Coronary artery (tissue), 2 donors: ENCODE measurements around the gene PIGT.

Experiments
- DNase-seq: peaks from one replicate; pipeline ENCODE4 v3.0.0-alpha.2; 2017; ENCODE audit warnings: low spot score
- H3K27ac ChIP-seq, 2 donors: fragments of 200-600 bp; sonication (generic); one replicate each; pipeline ENCODE4 v1.5.1; 2016 to 2019
- H3K4me3 ChIP-seq: fragments of 200-600 bp; sonication (generic); 2 replicates; pipeline ENCODE4 v1.5.1; 2016; ENCODE audit warnings: mild to moderate bottlenecking, moderate library complexity
- TF ChIP-seq, protein P1 (sequence below): fragments of 200-600 bp; sonication (generic); IDR thresholded peaks from one replicate; pipeline ENCODE4 v1.5.1; 2019; ENCODE audit warnings: antibody characterized with exemption

The PIGT gene

DNA sequence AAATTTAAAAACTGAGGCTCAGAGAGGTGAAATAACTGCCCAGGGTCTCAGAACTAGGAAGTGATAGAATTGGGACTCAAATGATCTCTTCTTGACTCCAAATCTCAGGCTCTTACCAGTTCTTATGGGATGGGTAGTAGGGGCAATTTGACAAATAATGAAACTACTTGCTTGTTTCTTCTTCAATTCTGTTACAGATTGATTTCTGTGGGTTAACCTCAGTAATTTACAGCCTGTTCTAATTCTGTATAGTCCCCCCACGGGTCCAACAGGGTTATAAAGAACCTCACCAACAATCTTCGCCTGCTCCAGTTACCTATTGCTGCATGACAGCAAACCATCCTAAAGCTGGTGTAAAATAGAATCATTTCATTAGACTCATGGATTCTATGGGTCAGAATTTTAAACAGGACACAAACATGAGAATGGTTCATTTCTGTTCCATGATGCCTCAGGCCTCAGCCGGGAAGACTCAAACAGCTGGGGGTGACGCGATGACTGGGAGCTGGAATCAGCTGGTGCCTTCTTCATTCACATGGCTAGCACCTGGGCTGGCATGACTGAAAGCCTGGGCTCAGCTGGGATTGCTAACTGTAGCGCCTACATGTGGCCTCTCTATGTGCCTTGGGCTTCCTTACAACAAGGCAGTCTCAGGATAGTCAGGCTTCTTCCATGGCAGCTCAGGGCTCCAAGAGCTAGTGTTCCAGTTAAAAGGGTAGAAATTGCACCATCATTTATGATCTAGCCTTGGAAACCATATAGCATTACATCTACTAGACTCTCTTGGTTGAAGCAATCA is 47.0 kb downstream of the PIGT start:
- TF ChIP-seq, protein P1, sequence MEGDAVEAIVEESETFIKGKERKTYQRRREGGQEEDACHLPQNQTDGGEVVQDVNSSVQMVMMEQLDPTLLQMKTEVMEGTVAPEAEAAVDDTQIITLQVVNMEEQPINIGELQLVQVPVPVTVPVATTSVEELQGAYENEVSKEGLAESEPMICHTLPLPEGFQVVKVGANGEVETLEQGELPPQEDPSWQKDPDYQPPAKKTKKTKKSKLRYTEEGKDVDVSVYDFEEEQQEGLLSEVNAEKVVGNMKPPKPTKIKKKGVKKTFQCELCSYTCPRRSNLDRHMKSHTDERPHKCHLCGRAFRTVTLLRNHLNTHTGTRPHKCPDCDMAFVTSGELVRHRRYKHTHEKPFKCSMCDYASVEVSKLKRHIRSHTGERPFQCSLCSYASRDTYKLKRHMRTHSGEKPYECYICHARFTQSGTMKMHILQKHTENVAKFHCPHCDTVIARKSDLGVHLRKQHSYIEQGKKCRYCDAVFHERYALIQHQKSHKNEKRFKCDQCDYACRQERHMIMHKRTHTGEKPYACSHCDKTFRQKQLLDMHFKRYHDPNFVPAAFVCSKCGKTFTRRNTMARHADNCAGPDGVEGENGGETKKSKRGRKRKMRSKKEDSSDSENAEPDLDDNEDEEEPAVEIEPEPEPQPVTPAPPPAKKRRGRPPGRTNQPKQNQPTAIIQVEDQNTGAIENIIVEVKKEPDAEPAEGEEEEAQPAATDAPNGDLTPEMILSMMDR, result no peak
- H3K27ac ChIP-seq, result no peak overlapping the region
- no peak overlapping the region for H3K4me3 ChIP-seq
- no peak for DNase-seq

DNA sequence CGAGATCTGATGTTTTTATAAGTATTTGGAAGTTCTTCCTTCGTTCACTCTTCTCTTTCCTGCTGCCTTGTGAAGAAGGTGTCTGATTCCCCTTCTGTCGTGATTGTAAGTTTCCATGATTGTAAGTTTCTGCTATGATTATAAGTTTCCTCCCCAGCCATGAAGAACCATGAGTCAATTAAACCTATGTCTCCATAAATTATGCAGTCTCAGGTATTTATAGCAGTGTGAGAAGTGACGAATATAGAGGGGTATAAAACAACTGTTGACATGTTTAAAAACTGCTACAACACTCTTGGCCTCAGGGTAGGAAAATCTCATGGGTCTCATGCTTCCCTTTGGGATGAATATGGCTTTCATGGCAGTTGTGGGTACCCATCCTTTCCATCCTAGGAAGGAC is 47.8 kb downstream of the PIGT start:
- DNase-seq, result no peak
- Histone ChIP-seq H3K27ac (no peak overlapping the region), H3K4me3 (no peak overlapping the region)
- TF ChIP-seq, protein P1, result no peak

DNA sequence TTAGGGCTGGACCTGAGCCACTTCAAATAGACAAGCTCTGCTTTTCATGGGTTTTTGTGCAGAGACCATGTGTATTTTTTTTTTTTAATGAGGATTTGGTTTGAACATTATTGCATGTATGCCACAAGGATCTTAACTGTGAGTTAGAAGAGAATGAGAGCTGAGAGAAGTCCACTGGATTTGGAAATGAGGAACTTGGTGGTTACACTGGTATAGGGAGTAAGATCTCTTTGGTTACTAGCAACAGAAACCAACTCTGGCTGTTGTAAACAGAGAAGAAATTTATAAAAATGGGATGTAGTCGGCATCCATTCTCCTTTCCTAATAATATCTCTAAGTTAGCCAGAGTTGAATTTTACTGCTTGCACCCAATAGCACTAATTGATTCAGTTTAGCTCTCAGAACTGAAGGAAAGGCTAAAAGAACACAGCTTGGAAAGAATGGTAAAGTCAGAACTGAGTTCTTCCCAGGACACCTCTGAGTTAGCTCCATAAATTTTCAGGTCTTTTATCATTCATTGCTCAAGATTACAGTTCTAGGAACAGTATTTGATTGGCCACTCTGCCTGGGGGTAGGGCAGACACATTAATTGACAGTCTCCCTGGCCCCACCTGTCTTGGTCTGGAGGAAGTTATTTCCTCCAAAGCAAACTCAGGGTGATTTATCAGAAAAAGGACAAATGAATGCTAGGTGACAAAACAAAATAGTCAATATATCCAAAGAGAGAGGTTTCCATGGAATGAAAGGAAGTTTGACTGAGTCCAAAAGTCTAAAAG is 49.7 kb downstream of the PIGT start:
- H3K27ac ChIP-seq, result no peak overlapping the region
- DNase-seq, result no peak
- TF ChIP-seq, protein P1, result no peak
- no peak overlapping the region for H3K4me3 ChIP-seq

DNA sequence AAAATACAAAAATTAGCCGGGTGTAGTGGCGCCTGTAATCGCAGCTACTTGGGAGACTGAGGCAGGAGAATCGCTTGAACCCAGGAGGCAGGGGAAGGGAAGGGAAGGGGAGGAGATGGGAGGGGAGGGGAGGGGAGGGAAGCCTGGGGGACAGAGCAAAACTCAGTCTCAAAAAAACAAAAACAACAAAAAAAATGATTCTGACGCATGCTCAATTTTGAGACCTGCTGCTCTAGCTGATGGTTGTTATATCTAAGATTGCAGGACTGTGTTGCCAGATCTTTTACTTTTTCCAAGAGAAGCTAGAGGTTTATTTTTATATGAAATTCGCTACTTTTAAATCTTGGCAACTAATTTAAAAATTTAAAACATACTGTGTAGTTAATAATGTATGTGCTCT is 51.2 kb downstream of the PIGT start:
- no peak overlapping the region for H3K27ac ChIP-seq

DNA sequence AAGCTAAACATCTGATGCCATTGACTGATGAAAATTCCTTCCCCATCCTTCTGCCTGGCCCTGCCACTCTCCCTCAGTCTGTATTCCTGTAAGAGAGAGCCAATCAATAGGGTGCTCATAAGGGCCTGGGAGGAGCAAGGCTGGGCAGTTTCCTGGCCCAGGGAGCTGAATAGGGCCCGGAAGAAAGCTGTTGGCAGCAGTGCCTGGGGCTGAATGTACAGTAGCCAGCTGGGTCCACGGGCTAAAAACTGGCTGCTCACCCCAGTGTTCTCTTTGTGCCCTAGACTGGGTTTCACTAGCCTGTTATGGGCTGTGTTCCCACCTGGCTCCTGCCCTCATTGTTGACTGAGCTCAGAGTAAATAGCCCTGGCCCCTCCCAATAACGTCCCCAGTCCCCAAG is 51.9 kb downstream of the PIGT start:
- Histone ChIP-seq H3K4me3 (no peak overlapping the region), H3K27ac (no peak overlapping the region)
- TF ChIP-seq, protein P1, result no peak
- no peak for DNase-seq

More for the DNA sequence above, 51.2 kb downstream of the PIGT start:
- DNase-seq, result no peak
- no peak overlapping the region for H3K4me3 ChIP-seq
- TF ChIP-seq, protein P1, result no peak

DNA sequence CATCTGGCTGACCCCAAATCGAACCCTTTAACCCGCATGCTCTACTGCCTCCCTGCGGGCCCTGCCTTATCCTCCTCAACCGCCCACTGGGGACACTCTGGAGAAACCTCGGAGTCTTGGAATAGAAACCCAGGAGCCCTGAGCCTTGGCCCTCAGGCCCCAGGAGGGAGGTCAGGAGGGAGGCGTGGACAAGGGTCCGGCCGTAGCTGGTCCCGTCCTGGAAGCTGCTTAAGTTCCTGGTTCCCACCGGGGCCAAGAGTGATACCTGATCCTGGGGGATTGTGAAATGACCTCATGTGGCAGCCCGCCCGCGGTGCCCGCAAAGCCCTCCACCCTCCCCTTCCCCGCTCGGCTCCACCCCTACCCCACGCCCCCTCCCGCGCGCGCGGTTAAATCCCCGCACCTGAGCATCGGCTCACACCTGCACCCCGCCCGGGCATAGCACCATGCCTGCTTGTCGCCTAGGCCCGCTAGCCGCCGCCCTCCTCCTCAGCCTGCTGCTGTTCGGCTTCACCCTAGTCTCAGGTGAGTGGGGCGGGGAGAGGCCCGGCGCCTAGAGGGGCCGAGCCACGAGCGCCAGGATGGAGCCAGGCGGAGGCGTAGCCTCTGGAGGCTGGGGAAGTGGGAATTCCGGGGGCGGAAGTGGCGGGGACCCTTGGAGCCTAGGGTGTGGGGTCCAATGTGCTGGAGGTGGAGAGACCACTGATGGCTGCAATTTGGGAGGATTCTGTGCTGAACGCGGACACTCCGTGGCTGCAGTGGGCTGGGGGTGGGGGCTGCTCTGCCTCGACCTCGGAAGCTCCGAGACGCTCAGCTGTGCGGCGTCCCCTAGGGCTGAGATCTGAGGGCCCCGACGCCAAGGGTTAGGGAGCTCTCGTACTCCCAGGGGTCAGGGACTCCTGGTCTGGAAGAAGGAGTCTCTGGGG is 53.7 kb downstream of the PIGT start, which contains the start of gene WFDC2:
Gene WFDC2, plus strand, starts transcription at position 418 of the 926 bp plus-strand sequence. Its CDS starts 29 bp downstream, at position 447.
- Histone ChIP-seq H3K4me3 (peak within 1 kb of the TSS; percentile 71), H3K27ac (no peak within 1 kb of the TSS)
- no peak for DNase-seq
- TF ChIP-seq, protein P1, result no peak
